Measurements from ENCODE around the gene XPC. TPM values are rescaled to one million over a fixed set of nuclear protein-coding genes. Genes with fewer than 3 reads are reported as not detected.

The XPC gene
- polyA plus RNA-seq, 1 of the 3 experiments (the other 2 are of a cell fraction) = 50.0 TPM

DNA sequence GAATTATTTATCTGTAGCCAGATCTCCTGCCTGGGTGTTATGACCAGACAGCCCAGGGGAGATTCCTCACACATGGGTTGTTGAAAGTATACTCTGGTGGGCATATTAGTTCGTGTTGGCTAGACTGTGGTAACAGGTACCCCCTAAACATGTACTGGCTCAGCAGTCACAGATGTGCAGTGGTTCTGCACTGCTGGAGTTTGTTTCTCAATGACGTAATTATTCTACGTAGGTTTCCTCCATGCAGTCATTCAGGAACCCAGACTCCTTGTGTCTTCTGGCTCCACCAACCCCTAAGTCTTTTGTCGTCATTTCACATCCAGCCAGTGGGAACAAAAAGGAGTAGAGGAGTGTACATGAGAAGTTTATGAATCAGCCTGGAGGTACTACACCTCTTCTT, 16.5 kb upstream of the XPC start (continued):
- TF ChIP-seq GABPA (IDR thresholded peaks at IDR 0.05; ENCODE audit: low read depth) = no peak
- TF ChIP-seq, protein P1, sequence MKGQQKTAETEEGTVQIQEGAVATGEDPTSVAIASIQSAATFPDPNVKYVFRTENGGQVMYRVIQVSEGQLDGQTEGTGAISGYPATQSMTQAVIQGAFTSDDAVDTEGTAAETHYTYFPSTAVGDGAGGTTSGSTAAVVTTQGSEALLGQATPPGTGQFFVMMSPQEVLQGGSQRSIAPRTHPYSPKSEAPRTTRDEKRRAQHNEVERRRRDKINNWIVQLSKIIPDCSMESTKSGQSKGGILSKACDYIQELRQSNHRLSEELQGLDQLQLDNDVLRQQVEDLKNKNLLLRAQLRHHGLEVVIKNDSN (IDR thresholded peaks at IDR 0.05; ENCODE audit: borderline replicate concordance, low read depth) = no peak

DNA sequence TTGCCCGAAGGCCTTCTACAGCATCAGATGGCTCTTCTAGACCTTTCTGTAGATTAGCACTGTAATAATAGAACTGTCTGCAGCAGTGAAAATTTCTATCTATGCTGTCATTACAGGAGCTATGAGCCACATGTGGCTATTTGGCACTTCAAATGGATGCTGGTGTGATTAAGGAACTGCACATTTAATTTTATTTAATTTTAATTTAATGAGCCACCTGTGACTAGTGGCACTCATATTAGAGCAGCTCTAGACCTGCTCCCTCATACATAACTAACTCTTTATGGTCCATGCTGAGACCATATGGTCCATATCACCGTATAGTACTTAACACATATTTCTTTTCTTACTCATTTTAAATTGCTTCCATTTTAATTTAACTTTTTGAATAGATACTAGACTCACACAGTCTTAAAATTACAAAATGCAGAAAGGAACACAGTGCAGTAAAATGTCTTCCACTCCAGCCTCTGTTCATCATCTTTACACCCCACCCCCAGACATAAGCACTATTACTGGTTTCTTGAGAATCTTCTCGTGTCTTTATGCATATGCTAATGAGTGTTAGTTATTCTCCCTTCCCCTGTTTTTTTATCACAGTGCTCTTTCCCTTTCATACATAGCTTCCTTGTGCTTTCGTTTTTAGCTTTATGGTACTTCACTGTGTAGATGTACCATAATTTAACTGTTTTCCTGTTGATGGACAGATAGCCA, 9.8 kb upstream of the XPC start:
- no peaks in the 10 kb centered on the region; a peak in 1 of 4 replicates for H3K4me1 ChIP-seq (ENCODE audit: control insufficient read depth in 1 of 2, insufficient read depth in 2 of 2, low read depth in 1 of 2, low read length in 1 of 2)
- H3K9ac ChIP-seq = no peak overlapping the region
- no peak overlapping the region for H3K4me3 ChIP-seq (ENCODE audit: low read depth in 2 of 2, low read length in 1 of 2)
- H3F3A ChIP-seq (replicated peaks; ENCODE audit: insufficient read depth) = no peaks in the 10 kb centered on the region
- H3K4me2 ChIP-seq = no peak overlapping the region
- H3K9me3 ChIP-seq = no peaks in the 10 kb centered on the region
- no peaks in the 10 kb centered on the region for H4K20me1 ChIP-seq (ENCODE audit: insufficient read depth)
- H3K27me3 ChIP-seq (ENCODE audit: insufficient read depth) = no peaks in the 10 kb centered on the region
- POLR2A ChIA-PET = no interaction called here
- H3K36me3 ChIP-seq (replicated peaks in 1 of 2; ENCODE audit: control insufficient read depth in 1 of 2, insufficient read depth in 2 of 2, low read length in 1 of 2) = peaks cover 20 to 34% of the 10 kb centered on the region in 2 experiments
- no peak overlapping the region for H2AFZ ChIP-seq (ENCODE audit: low read depth)
- CTCF ChIA-PET = interaction anchor here (1.1 to 2.9 kb wide), 3 partner anchors 15 to 25 kb away, joined by 3 to 14 read pairs (median 3); no protein-coding TSS in a partner anchor
- TF ChIP-seq FOXJ3 (CRISPR knock-in tag; IDR thresholded peaks at IDR 0.05) (no peak), RXRA (IDR thresholded peaks at IDR 0.05; ENCODE audit: borderline replicate concordance, low read depth) (no peak), MXI1 (IDR thresholded peaks at IDR 0.05; ENCODE audit: low read depth, low read length) (no peak), MEF2A (IDR thresholded peaks at IDR 0.05; ENCODE audit: borderline replicate concordance, low read depth) (no peak), EZH2phosphoT487 (IDR thresholded peaks at IDR 0.05; ENCODE audit: borderline replicate concordance, low read depth) (no peak), RFX5 (IDR thresholded peaks at IDR 0.05; ENCODE audit: low read length) (no peak), TEAD4 (IDR thresholded peaks at IDR 0.05; ENCODE audit: borderline replicate concordance, insufficient read depth) (no peak), RCOR1 (IDR thresholded peaks at IDR 0.05; ENCODE audit: low read length) (no peak), TAF1 (IDR thresholded peaks at IDR 0.05; ENCODE audit: borderline replicate concordance, low read depth, low read length) (no peak), EP300 (IDR thresholded peaks at IDR 0.05; ENCODE audit: borderline replicate concordance in 1 of 2, low read depth in 1 of 2, low read length in 1 of 2) (no peak), RAD21 (IDR thresholded peaks at IDR 0.05; ENCODE audit: low read length) (no peak), TCF12 (IDR thresholded peaks at IDR 0.05) (no peak), FOXM1 (IDR thresholded peaks at IDR 0.05; ENCODE audit: low read depth) (no peak), SIN3A (IDR thresholded peaks at IDR 0.05; ENCODE audit: borderline replicate concordance, low read depth, low read length) (no peak), ELF1 (IDR thresholded peaks at IDR 0.05) (no peak)
- TF ChIP-seq, protein P2, sequence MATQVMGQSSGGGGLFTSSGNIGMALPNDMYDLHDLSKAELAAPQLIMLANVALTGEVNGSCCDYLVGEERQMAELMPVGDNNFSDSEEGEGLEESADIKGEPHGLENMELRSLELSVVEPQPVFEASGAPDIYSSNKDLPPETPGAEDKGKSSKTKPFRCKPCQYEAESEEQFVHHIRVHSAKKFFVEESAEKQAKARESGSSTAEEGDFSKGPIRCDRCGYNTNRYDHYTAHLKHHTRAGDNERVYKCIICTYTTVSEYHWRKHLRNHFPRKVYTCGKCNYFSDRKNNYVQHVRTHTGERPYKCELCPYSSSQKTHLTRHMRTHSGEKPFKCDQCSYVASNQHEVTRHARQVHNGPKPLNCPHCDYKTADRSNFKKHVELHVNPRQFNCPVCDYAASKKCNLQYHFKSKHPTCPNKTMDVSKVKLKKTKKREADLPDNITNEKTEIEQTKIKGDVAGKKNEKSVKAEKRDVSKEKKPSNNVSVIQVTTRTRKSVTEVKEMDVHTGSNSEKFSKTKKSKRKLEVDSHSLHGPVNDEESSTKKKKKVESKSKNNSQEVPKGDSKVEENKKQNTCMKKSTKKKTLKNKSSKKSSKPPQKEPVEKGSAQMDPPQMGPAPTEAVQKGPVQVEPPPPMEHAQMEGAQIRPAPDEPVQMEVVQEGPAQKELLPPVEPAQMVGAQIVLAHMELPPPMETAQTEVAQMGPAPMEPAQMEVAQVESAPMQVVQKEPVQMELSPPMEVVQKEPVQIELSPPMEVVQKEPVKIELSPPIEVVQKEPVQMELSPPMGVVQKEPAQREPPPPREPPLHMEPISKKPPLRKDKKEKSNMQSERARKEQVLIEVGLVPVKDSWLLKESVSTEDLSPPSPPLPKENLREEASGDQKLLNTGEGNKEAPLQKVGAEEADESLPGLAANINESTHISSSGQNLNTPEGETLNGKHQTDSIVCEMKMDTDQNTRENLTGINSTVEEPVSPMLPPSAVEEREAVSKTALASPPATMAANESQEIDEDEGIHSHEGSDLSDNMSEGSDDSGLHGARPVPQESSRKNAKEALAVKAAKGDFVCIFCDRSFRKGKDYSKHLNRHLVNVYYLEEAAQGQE (IDR thresholded peaks at IDR 0.05; ENCODE audit: low read depth, low read length) = no peak
- TF ChIP-seq, protein P3, sequence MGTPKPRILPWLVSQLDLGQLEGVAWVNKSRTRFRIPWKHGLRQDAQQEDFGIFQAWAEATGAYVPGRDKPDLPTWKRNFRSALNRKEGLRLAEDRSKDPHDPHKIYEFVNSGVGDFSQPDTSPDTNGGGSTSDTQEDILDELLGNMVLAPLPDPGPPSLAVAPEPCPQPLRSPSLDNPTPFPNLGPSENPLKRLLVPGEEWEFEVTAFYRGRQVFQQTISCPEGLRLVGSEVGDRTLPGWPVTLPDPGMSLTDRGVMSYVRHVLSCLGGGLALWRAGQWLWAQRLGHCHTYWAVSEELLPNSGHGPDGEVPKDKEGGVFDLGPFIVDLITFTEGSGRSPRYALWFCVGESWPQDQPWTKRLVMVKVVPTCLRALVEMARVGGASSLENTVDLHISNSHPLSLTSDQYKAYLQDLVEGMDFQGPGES (IDR thresholded peaks at IDR 0.05; ENCODE audit: low read depth, low read length) = no peak
- TF ChIP-seq, protein P1 (IDR thresholded peaks at IDR 0.05; ENCODE audit: borderline replicate concordance, low read depth) = no peak
- TF ChIP-seq, protein P4, sequence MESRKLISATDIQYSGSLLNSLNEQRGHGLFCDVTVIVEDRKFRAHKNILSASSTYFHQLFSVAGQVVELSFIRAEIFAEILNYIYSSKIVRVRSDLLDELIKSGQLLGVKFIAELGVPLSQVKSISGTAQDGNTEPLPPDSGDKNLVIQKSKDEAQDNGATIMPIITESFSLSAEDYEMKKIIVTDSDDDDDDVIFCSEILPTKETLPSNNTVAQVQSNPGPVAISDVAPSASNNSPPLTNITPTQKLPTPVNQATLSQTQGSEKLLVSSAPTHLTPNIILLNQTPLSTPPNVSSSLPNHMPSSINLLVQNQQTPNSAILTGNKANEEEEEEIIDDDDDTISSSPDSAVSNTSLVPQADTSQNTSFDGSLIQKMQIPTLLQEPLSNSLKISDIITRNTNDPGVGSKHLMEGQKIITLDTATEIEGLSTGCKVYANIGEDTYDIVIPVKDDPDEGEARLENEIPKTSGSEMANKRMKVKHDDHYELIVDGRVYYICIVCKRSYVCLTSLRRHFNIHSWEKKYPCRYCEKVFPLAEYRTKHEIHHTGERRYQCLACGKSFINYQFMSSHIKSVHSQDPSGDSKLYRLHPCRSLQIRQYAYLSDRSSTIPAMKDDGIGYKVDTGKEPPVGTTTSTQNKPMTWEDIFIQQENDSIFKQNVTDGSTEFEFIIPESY (IDR thresholded peaks at IDR 0.05; ENCODE audit: borderline replicate concordance, low read depth) = no peak
- TF ChIP-seq, protein P5, sequence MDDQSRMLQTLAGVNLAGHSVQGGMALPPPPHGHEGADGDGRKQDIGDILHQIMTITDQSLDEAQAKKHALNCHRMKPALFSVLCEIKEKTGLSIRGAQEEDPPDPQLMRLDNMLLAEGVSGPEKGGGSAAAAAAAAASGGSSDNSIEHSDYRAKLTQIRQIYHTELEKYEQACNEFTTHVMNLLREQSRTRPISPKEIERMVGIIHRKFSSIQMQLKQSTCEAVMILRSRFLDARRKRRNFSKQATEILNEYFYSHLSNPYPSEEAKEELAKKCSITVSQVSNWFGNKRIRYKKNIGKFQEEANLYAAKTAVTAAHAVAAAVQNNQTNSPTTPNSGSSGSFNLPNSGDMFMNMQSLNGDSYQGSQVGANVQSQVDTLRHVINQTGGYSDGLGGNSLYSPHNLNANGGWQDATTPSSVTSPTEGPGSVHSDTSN (IDR thresholded peaks at IDR 0.05) = no peak
- H3K27ac ChIP-seq (ENCODE audit: low read depth in 2 of 2, low read length in 1 of 2) = no peak overlapping the region
- no peaks in the 10 kb centered on the region for H3K9me2 ChIP-seq
- no peak for DNase-seq
- H3K79me2 ChIP-seq (ENCODE audit: insufficient read depth) = peaks cover 60% of the 10 kb centered on the region
- WGBS (ENCODE audit: low lambda C conversion rate) = 81% methylated on average over 4 of the region's 4 CpGs

Measured in SK-N-SH (cell line).